ENCODE measurements around the gene ABHD2. TPM values are rescaled to one million over a fixed set of nuclear protein-coding genes. Genes with fewer than 3 reads are reported as not detected.

Gene ABHD2
- total RNA-seq, 1 donor from 2014 or later, result 66.5 TPM

DNA sequence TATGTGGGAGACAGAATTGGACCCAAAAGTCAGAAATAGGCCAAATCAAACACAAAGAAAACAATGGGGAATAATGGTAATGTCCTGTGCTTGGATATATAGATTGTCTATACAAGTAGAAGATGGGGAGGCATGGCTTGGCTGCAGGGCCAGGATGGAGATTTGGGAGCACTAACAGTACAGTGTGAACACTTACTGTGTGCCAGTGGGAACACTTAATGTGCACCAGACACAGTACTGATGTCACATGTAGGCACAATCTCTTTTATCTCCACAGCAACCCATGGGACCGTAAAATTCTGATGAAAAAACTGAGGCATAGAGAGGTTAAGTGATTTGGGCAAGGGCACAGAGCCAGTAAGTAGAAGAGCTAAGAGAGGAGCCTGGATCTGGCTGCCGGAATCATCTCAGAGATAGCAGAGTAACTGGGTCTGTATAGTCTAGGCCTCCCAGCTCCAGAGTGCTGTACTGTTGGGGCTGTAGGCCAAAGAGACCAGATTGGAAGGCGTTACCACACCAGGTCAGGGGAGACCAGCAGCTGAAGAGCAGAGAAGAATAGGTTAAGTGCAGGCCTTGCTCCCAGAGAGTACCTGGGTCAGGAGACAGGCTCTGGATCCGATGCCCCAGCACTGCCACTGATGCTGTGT is 69.8 kb downstream of the ABHD2 start:
- H3K4me1 Mint-ChIP-seq (ENCODE audit: low read depth), result peaks cover 3% of the 10 kb centered on the region
- H3K27ac Mint-ChIP-seq, result no peak overlapping the region
- intact Hi-C loops (cut with micrococcal nuclease), result no loop called here
- no peaks in the 10 kb centered on the region for H3K9me3 Mint-ChIP-seq
- no peak overlapping the region for H3K4me3 Mint-ChIP-seq
- peaks cover 28% of the 10 kb centered on the region for H3K36me3 Mint-ChIP-seq (ENCODE audit: low read depth)
- no peaks in the 10 kb centered on the region for H3K27me3 Mint-ChIP-seq (ENCODE audit: insufficient read depth)
- DNase-seq (ENCODE audit: low spot score), result no peak

DNA sequence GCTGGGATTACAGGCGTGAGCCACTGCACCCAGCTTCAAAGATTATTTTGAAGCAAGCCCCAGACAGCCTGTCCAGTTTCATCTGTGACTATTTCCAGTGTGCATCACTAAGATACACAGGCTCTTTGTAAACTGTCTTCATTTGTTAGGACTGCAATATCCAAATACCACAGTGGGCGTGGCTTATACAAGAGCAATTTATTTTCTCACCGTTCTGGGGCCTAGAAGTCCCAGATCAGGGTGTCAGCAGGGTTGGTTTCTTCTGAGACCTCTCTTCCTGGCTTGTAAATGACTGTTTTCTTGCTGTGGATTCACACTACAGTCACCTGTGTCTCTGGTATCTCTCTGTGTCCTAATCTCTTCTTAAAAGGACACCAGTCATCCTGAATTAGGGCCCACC is 73.4 kb downstream of the ABHD2 start:
- Mint-ChIP-seq H3K4me1 (ENCODE audit: low read depth) (no peaks in the 10 kb centered on the region), H3K9me3 (no peaks in the 10 kb centered on the region), H3K36me3 (ENCODE audit: low read depth) (peaks cover 15% of the 10 kb centered on the region), H3K4me3 (no peak overlapping the region), H3K27me3 (ENCODE audit: insufficient read depth) (no peaks in the 10 kb centered on the region), H3K27ac (no peak overlapping the region)
- no peak for DNase-seq (ENCODE audit: low spot score)
- intact Hi-C loops (cut with micrococcal nuclease), result no loop called here

DNA sequence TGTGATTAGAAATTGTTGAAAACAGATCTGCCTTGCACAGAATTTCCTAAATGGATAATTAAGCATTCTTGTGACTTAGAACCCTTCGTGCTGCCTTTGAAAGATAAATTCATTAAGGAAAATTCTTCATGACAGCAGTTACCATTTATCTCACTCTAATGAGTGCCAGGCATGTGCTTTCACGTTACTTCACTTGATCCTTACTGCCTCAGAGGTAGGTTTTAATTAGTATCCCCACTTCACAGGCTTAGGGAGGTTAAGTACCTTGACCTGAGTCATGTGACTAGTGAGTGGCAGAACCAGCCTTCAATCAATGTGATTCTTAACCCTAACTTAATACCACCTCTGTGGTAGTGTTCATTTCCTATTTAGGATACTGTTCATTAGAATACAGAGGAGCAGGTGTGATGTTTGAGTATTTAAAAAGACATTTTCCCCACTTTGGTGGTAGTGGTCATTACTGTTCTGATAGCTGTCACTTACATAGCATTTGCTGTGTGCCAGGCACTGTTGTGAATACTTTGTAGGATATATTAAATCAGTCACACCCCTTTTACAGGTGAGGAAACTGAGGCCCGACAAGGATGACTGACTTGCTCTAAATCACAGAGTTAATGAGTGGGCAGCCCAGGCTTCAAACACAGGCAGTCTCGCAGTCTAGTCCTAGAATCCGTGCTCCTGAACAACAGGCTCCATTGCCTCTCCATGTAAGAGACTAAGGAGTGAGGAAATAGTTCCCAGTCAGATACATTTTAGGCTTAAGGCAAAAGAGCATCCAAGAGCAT is 75.2 kb downstream of the ABHD2 start:
- intact Hi-C loops (cut with micrococcal nuclease), result no loop called here
- peaks cover 16% of the 10 kb centered on the region for H3K4me1 Mint-ChIP-seq (ENCODE audit: low read depth)
- no peak for DNase-seq (ENCODE audit: low spot score)
- peaks cover 3% of the 10 kb centered on the region for H3K36me3 Mint-ChIP-seq (ENCODE audit: low read depth)
- H3K4me3 Mint-ChIP-seq, result no peak overlapping the region
- H3K9me3 Mint-ChIP-seq, result no peaks in the 10 kb centered on the region
- no peaks in the 10 kb centered on the region for H3K27me3 Mint-ChIP-seq (ENCODE audit: insufficient read depth)
- no peak overlapping the region for H3K27ac Mint-ChIP-seq

GRCh38 chr15:89164712-89165211 is 76.5 kb downstream of the ABHD2 start:
- H3K9me3 Mint-ChIP-seq, result no peaks in the 10 kb centered on the region
- peaks cover 6% of the 10 kb centered on the region for H3K36me3 Mint-ChIP-seq (ENCODE audit: low read depth)
- peak overlapping the region; percentile 4 for H3K27ac Mint-ChIP-seq
- no peak for DNase-seq (ENCODE audit: low spot score)
- H3K4me3 Mint-ChIP-seq, result no peak overlapping the region
- H3K27me3 Mint-ChIP-seq (ENCODE audit: insufficient read depth), result no peaks in the 10 kb centered on the region
- peaks cover 29% of the 10 kb centered on the region for H3K4me1 Mint-ChIP-seq (ENCODE audit: low read depth)
- intact Hi-C loops (cut with micrococcal nuclease), result loop anchor here (5.0 kb wide), 1 partner anchor 37 kb away; no protein-coding TSS in a partner anchor

DNA sequence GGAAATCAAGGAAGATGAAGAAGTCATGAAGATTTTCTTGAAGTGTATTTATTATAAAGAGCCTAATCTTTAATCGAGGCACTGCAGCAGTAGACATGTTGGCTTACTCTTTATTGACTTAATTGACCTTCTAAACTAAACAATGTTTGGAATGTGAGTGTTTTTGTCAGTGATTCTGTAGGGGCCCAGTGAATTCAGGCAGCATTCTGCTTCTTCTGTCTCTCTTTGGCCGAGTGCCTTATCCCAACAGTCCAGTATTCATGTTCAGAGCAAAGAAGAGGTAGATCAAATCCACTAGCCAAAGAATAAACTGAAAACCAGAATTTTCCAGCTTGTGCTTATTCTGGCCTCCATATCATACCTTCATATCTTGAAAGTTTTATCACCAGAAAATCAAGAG is 77.4 kb downstream of the ABHD2 start:
- H3K4me3 Mint-ChIP-seq, result no peak overlapping the region
- H3K27me3 Mint-ChIP-seq (ENCODE audit: insufficient read depth), result no peaks in the 10 kb centered on the region
- no peak for DNase-seq (ENCODE audit: low spot score)
- H3K4me1 Mint-ChIP-seq (ENCODE audit: low read depth), result peaks cover 31% of the 10 kb centered on the region
- no peak overlapping the region for H3K27ac Mint-ChIP-seq
- H3K36me3 Mint-ChIP-seq (ENCODE audit: low read depth), result peaks cover 7% of the 10 kb centered on the region
- H3K9me3 Mint-ChIP-seq, result no peaks in the 10 kb centered on the region
- intact Hi-C loops (cut with micrococcal nuclease), result loop anchor here (5.0 kb wide), 1 partner anchor 38 kb away; no protein-coding TSS in a partner anchor

DNA sequence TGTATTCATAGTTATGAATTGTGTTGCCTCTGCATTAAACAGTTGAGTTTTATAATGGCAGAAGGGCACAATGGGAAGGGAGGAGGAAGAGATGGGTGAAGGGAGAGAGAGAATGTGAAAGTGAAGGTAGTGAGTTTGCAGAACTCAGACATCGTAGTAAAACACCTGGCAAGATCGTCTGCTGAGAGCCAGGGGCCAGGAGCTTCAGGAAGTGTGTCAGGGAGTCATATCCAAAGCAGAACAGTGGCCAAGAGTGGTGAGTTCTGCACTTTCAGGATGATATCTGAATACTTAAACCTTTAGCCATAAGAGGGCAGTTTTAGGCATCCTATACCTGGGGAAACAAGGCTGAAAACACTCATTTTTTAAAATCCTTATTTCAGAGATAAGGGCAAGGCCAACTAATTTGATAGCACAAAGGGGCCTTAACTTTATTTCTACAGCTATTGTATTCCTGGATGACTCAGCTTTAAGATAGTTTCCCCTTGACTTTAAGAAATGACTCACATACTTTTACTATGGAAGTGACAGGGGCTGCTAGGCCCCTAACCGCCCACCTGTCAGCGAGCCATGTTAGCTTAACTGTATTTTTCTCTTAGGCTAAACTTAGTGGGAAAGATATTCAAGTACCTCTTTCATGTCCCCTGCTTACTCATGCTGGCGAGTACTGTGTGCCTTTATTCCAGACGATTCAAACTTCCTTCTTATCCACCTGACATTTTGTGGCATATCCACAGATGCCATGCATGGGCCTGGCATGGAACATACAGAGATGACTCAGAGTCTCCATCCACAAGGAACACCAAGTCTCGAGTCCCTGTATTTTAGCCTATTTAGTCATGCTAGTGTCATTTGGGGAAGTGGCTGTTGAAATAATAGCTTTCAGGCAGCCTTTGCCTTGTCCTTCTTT is 79.3 kb downstream of the ABHD2 start:
- Mint-ChIP-seq H3K36me3 (ENCODE audit: low read depth) (peaks cover 8% of the 10 kb centered on the region), H3K27ac (peak overlapping the region; percentile 90), H3K4me1 (ENCODE audit: low read depth) (peaks cover 31% of the 10 kb centered on the region), H3K9me3 (no peaks in the 10 kb centered on the region), H3K4me3 (peak overlapping the region; percentile 65), H3K27me3 (ENCODE audit: insufficient read depth) (no peaks in the 10 kb centered on the region)
- DNase-seq (ENCODE audit: low spot score), result no peak
- intact Hi-C loops (cut with micrococcal nuclease), result loop anchor here (1.0 to 5.0 kb wide), 5 partner anchors 13 to 79 kb away; partner anchors contain the start of gene ABHD2

DNA sequence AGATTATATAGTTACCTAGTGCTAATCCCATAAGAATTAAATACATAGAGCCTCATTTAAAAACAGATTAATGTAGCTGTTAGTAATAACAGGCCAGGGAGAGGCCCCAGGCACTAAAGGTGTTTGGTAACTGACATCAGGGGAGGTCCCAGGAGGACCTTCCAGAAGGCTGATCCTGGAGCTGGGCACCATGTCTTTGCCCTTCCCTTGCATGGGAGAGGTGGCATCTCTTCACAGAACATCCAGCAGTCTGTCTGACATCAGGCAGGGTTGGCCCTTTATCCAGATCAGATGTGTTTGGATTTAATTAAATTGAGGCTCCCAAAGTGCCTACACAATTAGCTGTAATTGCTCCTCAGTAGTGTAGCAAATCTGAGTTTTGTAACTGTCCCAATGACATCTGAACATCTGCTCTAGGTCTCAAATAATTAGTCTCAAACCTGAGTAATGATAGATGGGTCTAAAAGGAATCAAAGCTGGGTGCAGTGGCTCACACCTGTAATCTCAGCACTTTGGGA is 80.1 kb downstream of the ABHD2 start:
- H3K27ac Mint-ChIP-seq, result peak overlapping the region; percentile 90
- DNase-seq (ENCODE audit: low spot score), result no peak
- H3K36me3 Mint-ChIP-seq (ENCODE audit: low read depth), result peaks cover 8% of the 10 kb centered on the region
- H3K27me3 Mint-ChIP-seq (ENCODE audit: insufficient read depth), result no peaks in the 10 kb centered on the region
- intact Hi-C loops (cut with micrococcal nuclease), result loop anchor here (5.0 kb wide), 1 partner anchor 41 kb away; no protein-coding TSS in a partner anchor
- peaks cover 31% of the 10 kb centered on the region for H3K4me1 Mint-ChIP-seq (ENCODE audit: low read depth)
- H3K9me3 Mint-ChIP-seq, result no peaks in the 10 kb centered on the region
- H3K4me3 Mint-ChIP-seq, result peak overlapping the region; percentile 48

DNA sequence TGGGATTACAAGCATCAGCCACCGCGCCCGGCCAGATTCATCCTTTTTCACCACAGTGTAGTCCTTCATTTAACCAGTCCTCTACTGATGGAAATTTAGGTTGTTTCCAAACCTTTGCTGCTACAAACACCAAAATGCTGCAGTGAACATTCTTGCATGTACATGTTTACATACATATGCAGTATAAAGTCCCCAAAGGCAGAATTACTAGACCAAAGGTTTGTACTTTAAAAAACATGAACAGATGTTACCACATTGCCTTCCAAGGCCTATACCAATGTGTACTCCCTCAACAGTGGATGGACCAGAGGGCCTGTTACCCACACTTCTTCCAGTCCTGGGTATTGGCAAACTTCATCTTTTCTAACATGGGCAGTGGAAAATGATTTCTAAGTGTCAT is 82.1 kb downstream of the ABHD2 start:
- intact Hi-C loops (cut with micrococcal nuclease), result no loop called here
- no peaks in the 10 kb centered on the region for H3K9me3 Mint-ChIP-seq
- no peaks in the 10 kb centered on the region for H3K27me3 Mint-ChIP-seq (ENCODE audit: insufficient read depth)
- H3K4me3 Mint-ChIP-seq, result no peak overlapping the region
- H3K27ac Mint-ChIP-seq, result no peak overlapping the region
- peaks cover 31% of the 10 kb centered on the region for H3K4me1 Mint-ChIP-seq (ENCODE audit: low read depth)
- peaks cover 8% of the 10 kb centered on the region for H3K36me3 Mint-ChIP-seq (ENCODE audit: low read depth)
- DNase-seq (ENCODE audit: low spot score), result no peak

- Mint-ChIP-seq H3K4me1 (ENCODE audit: low read depth) (peaks cover 31% of the 10 kb centered on the region), H3K27ac (no peak overlapping the region), H3K27me3 (ENCODE audit: insufficient read depth) (no peaks in the 10 kb centered on the region), H3K4me3 (no peak overlapping the region), H3K9me3 (no peaks in the 10 kb centered on the region), H3K36me3 (ENCODE audit: low read depth) (peaks cover 12% of the 10 kb centered on the region)
- DNase-seq (ENCODE audit: low spot score), result peak; percentile 5
- intact Hi-C loops (cut with micrococcal nuclease), result no loop called here
Measured at GRCh38 chr15:89171136-89172072, 83.1 kb downstream of the ABHD2 start.

- Mint-ChIP-seq H3K27ac (no peak overlapping the region), H3K4me3 (no peak overlapping the region), H3K9me3 (no peaks in the 10 kb centered on the region), H3K4me1 (ENCODE audit: low read depth) (peaks cover 26% of the 10 kb centered on the region), H3K36me3 (ENCODE audit: low read depth) (peaks cover 17% of the 10 kb centered on the region), H3K27me3 (ENCODE audit: insufficient read depth) (no peaks in the 10 kb centered on the region)
- no peak for DNase-seq (ENCODE audit: low spot score)
- intact Hi-C loops (cut with micrococcal nuclease), result no loop called here
Measured at GRCh38 chr15:89172921-89173320, 84.7 kb downstream of the ABHD2 start.

- intact Hi-C loops (cut with micrococcal nuclease), result no loop called here
- Mint-ChIP-seq H3K27ac (no peak overlapping the region), H3K9me3 (no peaks in the 10 kb centered on the region)
Measured at GRCh38 chr15:89174476-89174875, 86.2 kb downstream of the ABHD2 start.

More at GRCh38 chr15:89174476-89174875, 86.2 kb downstream of the ABHD2 start:
- no peaks in the 10 kb centered on the region for H3K27me3 Mint-ChIP-seq (ENCODE audit: insufficient read depth)
- peaks cover 24% of the 10 kb centered on the region for H3K4me1 Mint-ChIP-seq (ENCODE audit: low read depth)
- no peak overlapping the region for H3K4me3 Mint-ChIP-seq
- H3K36me3 Mint-ChIP-seq (ENCODE audit: low read depth), result peaks cover 17% of the 10 kb centered on the region
- no peak for DNase-seq (ENCODE audit: low spot score)

Measured in activated T-helper 1 cell treated with anti-CD3 and anti-CD28 coated beads, Interleukin-12 subunit alpha, Interleukin-12 subunit beta, Interleukin-2, Interleukin-4 antibody, amounts not matched to agents 30 ng/mL and 10 ng/mL and 1 ng/mL, durations not matched to agents 14 hours and 24 hours and 36 hours (primary cell).